ENCODE measurements around the gene MSX1. TPM values are rescaled to one million over a fixed set of nuclear protein-coding genes. Genes with fewer than 3 reads are reported as not detected.

MSX1 gene
- total and polyA plus RNA-seq, 2 donors (not counting 3 experiments of a cell fraction or from before 2014, with no cell fraction given): 5.0 to 6.2 TPM

- no peaks in the 10 kb centered on the region for H3K79me2 ChIP-seq (ENCODE audit: control insufficient read depth, insufficient read depth, low read length)
- peaks cover 0 to 2% of the 10 kb centered on the region in 2 experiments for H3K27me3 ChIP-seq (ENCODE audit: control insufficient read depth in 2 of 2, insufficient read depth in 2 of 2, low read length in 2 of 2)
- intact Hi-C loops (cut with micrococcal nuclease) (no loop called here), dilution Hi-C loops (cut with MboI; ENCODE audit: extremely low pct_ligation_motif_present, low sequenced_read_pairs) (no loop called here)
- no peak overlapping the region for H2AFZ ChIP-seq (ENCODE audit: low read depth, low read length)
- H3K9me1 ChIP-seq (replicated peaks; ENCODE audit: control insufficient read depth, extremely low read depth, insufficient read depth, low read length): no peaks in the 10 kb centered on the region
- H3K36me3 ChIP-seq (ENCODE audit: control insufficient read depth in 2 of 2, extremely low read depth in 1 of 2, insufficient read depth in 2 of 2, low read length in 2 of 2): no peaks in the 10 kb centered on the region
- no peak overlapping the region for H3K4me3 ChIP-seq (replicated peaks in 1 of 3; ENCODE audit: insufficient read depth in 1 of 3, low read depth in 1 of 3, low read length in 3 of 3)
- H3K9ac ChIP-seq (replicated peaks; ENCODE audit: extremely low read depth, insufficient read depth, low read length): no peak overlapping the region
- no peak for DNase-seq (ENCODE audit: low read depth, low spot score)
- ChIA-PET CTCF (no interaction called here), POLR2A (no interaction called here)
- no peak overlapping the region for H3K4me2 ChIP-seq (ENCODE audit: insufficient read depth, low read length)
- no peaks in the 10 kb centered on the region for H4K20me1 ChIP-seq (replicated peaks; ENCODE audit: control insufficient read depth, extremely low read depth, insufficient read depth, low read length)
- no TSS peak for BruUV-seq (replicated peaks)
- H3K4me1 ChIP-seq (ENCODE audit: control insufficient read depth, extremely low read depth, insufficient read depth, low read length): no peaks in the 10 kb centered on the region
- no peaks in the 10 kb centered on the region for H3K9me3 ChIP-seq (replicated peaks; ENCODE audit: control insufficient read depth, insufficient read depth, low read length)
- FAIRE-seq: no peak
- no peak overlapping the region for H3K27ac ChIP-seq (ENCODE audit: insufficient read depth, low read depth, low read length)
- no peak for TF ChIP-seq FOS (IDR thresholded peaks at IDR 0.05; ENCODE audit: borderline replicate concordance, insufficient read depth, low read length)
- TF ChIP-seq POLR2A (IDR thresholded peaks at IDR 0.05; ENCODE audit: low read depth, low read length): no peak
- TF ChIP-seq GATA2 (IDR thresholded peaks at IDR 0.05; ENCODE audit: insufficient read depth, insufficient read length, low read depth, low read length): no peak
- no peak for TF ChIP-seq EZH2 (IDR thresholded peaks at IDR 0.05; ENCODE audit: borderline replicate concordance, low read depth, low read length, severe bottlenecking)
- no peak for TF ChIP-seq JUN (IDR thresholded peaks at IDR 0.05; ENCODE audit: borderline replicate concordance, insufficient read depth, insufficient read length, low read depth)
- TF ChIP-seq MYC (IDR thresholded peaks at IDR 0.05; ENCODE audit: low read depth, low read length): no peak
- no peak for TF ChIP-seq POLR2AphosphoS5 (IDR thresholded peaks at IDR 0.05; ENCODE audit: insufficient read depth, low read depth, low read length)
- no peak for TF ChIP-seq CTCF (IDR thresholded peaks at IDR 0.05; ENCODE audit: extremely low read depth in 1 of 2, insufficient read depth in 1 of 2, low read depth in 1 of 2, low read length in 2 of 2)
- TF ChIP-seq MAX (IDR thresholded peaks at IDR 0.05; ENCODE audit: insufficient read depth, insufficient read length): no peak
These were observed 29.2 kb downstream of the MSX1 start for GRCh38 chr4:4888695-4889094.
